OCI-LY1 (cell line): ENCODE data around the gene DMC1.

Experiments used
- H2AFZ ChIP-seq: fragments of 200-600 bp; sonication (generic), shearing (Covaris generic); 2 replicates; pipeline ENCODE4 v1.6.0; 2014; ENCODE audit warnings: antibody characterized with exemption, mild to moderate bottlenecking, low read length
- H3F3A ChIP-seq: fragments of 200-600 bp; sonication (generic), shearing (Covaris generic); 2 replicates; pipeline ENCODE4 v1.6.0; 2014; ENCODE audit warnings: mild to moderate bottlenecking, antibody characterized with exemption, low read length, moderate library complexity; ENCODE audit not compliant: insufficient read depth
- H3K27ac ChIP-seq: fragments of 200-600 bp; sonication (generic); 2 replicates; pipeline ENCODE4 v1.5.1; 2014; ENCODE audit warnings: low read length, mixed run types, mild to moderate bottlenecking, low read depth; ENCODE audit not compliant: poor library complexity, severe bottlenecking
- H3K27me3 ChIP-seq: fragments of 200-600 bp; sonication (generic); 2 replicates; pipeline ENCODE4 v1.6.0; 2014; ENCODE audit warnings: antibody characterized with exemption, mild to moderate bottlenecking, low read length, moderate library complexity; ENCODE audit not compliant: insufficient read depth
- H3K36me3 ChIP-seq: fragments of 200-600 bp; sonication (generic); 2 replicates; pipeline ENCODE4 v1.6.1; 2014; ENCODE audit warnings: mild to moderate bottlenecking, antibody characterized with exemption, low read length, moderate library complexity, mixed read lengths; ENCODE audit not compliant: insufficient read depth
- H3K4me1 ChIP-seq: fragments of 200-600 bp; sonication (generic); 2 replicates; pipeline ENCODE4 v1.5.1; 2014; ENCODE audit warnings: mild to moderate bottlenecking, low read length, moderate library complexity; ENCODE audit not compliant: insufficient read depth, severe bottlenecking
- H3K4me2 ChIP-seq: fragments of 200-600 bp; sonication (generic), shearing (Covaris generic); 2 replicates; pipeline ENCODE4 v1.6.1; 2014; ENCODE audit warnings: low read length
- H3K4me3 ChIP-seq: fragments of 200-600 bp; sonication (generic); 2 replicates; pipeline ENCODE4 v1.5.1; 2014; ENCODE audit warnings: low read length, low read depth, mild to moderate bottlenecking, mixed read lengths; ENCODE audit not compliant: poor library complexity, severe bottlenecking
- H3K79me2 ChIP-seq: fragments of 200-600 bp; shearing (Covaris generic); 2 replicates; pipeline ENCODE4 v1.6.1; 2016; ENCODE audit warnings: mixed run types, low read length, mixed read lengths; ENCODE audit not compliant: insufficient read depth
- H3K9ac ChIP-seq: fragments of 200-600 bp; sonication (generic), shearing (Covaris generic); 2 replicates; pipeline ENCODE4 v1.6.1; 2014; ENCODE audit warnings: mild to moderate bottlenecking, low read length, mixed read lengths
- H3K9me2 ChIP-seq: fragments of 200-600 bp; sonication (generic), shearing (Covaris generic); 2 replicates; pipeline ENCODE4 v1.6.1; 2014; ENCODE audit warnings: low read depth, mild to moderate bottlenecking, low read length, mixed read lengths
- H3K9me3 ChIP-seq: fragments of 200-600 bp; shearing (Covaris generic); 2 replicates; pipeline ENCODE4 v1.6.1; 2014; ENCODE audit warnings: low read length, mixed read lengths
- H4K20me1 ChIP-seq: fragments of 200-600 bp; sonication (generic), shearing (Covaris generic); 2 replicates; pipeline ENCODE4 v1.6.0; 2016; ENCODE audit warnings: mild to moderate bottlenecking, low read length; ENCODE audit not compliant: insufficient read depth
- EZH2 ChIP-seq: fragments of 200-600 bp; sonication (generic), shearing (Covaris generic); IDR thresholded peaks from 2 replicates; pipeline ENCODE4 v1.8.0; 2017; ENCODE audit warnings: borderline replicate concordance, mixed run types, mild to moderate bottlenecking, antibody characterized with exemption, low read length, moderate library complexity, mixed read lengths
- TF ChIP-seq, protein P1 (sequence below): fragments of 200-600 bp; sonication (generic), shearing (Covaris generic); IDR thresholded peaks from 2 replicates; pipeline ENCODE4 v1.5.1; 2017; ENCODE audit warnings: mild to moderate bottlenecking, antibody characterized with exemption, low read length, moderate library complexity, mixed read lengths

The DMC1 gene

GRCh38 chr22:38531251-38531938 lies 38.6 kb downstream of the DMC1 start:
- H3K36me3 ChIP-seq = no peaks in the 10 kb centered on the region
- no peaks in the 10 kb centered on the region for H3K9me2 ChIP-seq
- H3F3A ChIP-seq = no peaks in the 10 kb centered on the region
- peak overlapping the region; percentile 36; the same call in 1 of the 2 replicates for H3K4me2 ChIP-seq
- H3K4me3 ChIP-seq = peak overlapping the region; percentile 20
- peak overlapping the region; percentile 57 for H3K27ac ChIP-seq
- no peaks in the 10 kb centered on the region for H4K20me1 ChIP-seq
- H2AFZ ChIP-seq = peak overlapping the region; percentile 32; the same call in 1 of the 2 replicates
- H3K9me3 ChIP-seq = no peaks in the 10 kb centered on the region
- no peaks in the 10 kb centered on the region for H3K79me2 ChIP-seq
- no peaks in the 10 kb centered on the region for H3K27me3 ChIP-seq
- no peak for TF ChIP-seq EZH2
- TF ChIP-seq, protein P1, sequence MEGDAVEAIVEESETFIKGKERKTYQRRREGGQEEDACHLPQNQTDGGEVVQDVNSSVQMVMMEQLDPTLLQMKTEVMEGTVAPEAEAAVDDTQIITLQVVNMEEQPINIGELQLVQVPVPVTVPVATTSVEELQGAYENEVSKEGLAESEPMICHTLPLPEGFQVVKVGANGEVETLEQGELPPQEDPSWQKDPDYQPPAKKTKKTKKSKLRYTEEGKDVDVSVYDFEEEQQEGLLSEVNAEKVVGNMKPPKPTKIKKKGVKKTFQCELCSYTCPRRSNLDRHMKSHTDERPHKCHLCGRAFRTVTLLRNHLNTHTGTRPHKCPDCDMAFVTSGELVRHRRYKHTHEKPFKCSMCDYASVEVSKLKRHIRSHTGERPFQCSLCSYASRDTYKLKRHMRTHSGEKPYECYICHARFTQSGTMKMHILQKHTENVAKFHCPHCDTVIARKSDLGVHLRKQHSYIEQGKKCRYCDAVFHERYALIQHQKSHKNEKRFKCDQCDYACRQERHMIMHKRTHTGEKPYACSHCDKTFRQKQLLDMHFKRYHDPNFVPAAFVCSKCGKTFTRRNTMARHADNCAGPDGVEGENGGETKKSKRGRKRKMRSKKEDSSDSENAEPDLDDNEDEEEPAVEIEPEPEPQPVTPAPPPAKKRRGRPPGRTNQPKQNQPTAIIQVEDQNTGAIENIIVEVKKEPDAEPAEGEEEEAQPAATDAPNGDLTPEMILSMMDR = no peak
- H3K4me1 ChIP-seq = peaks cover 15% of the 10 kb centered on the region
- no peak overlapping the region for H3K9ac ChIP-seq

GRCh38 chr22:38524429-38524828 lies 45.6 kb downstream of the DMC1 start:
- H3K4me1 ChIP-seq = no peaks in the 10 kb centered on the region
- H2AFZ ChIP-seq = no peak overlapping the region
- no peaks in the 10 kb centered on the region for H4K20me1 ChIP-seq
- no peaks in the 10 kb centered on the region for H3K9me2 ChIP-seq
- H3K4me2 ChIP-seq = no peak overlapping the region
- H3K36me3 ChIP-seq = no peaks in the 10 kb centered on the region
- H3K9me3 ChIP-seq = no peaks in the 10 kb centered on the region
- no peaks in the 10 kb centered on the region for H3F3A ChIP-seq
- H3K9ac ChIP-seq = no peak overlapping the region
- 0 out of 2 replicates have a peak, but pooled peaks cover 5% of the 10 kb centered on the region for H3K27me3 ChIP-seq
- H3K27ac ChIP-seq = no peak overlapping the region
- TF ChIP-seq, protein P1 = no peak
- TF ChIP-seq EZH2 = no peak
- no peak overlapping the region for H3K4me3 ChIP-seq
- no peaks in the 10 kb centered on the region for H3K79me2 ChIP-seq

- H3K36me3 ChIP-seq = no peaks in the 10 kb centered on the region
- H3K79me2 ChIP-seq = no peaks in the 10 kb centered on the region
- no peaks in the 10 kb centered on the region for H3K4me1 ChIP-seq
- no peak overlapping the region for H3K4me3 ChIP-seq
- H3K9ac ChIP-seq = no peak overlapping the region
- no peak overlapping the region for H3K4me2 ChIP-seq
- H3F3A ChIP-seq = no peaks in the 10 kb centered on the region
- H3K27me3 ChIP-seq = 0 out of 2 replicates have a peak, but pooled peaks cover 5% of the 10 kb centered on the region
- no peaks in the 10 kb centered on the region for H4K20me1 ChIP-seq
- H2AFZ ChIP-seq = no peak overlapping the region
- no peak overlapping the region for H3K27ac ChIP-seq
- H3K9me3 ChIP-seq = no peaks in the 10 kb centered on the region
- no peaks in the 10 kb centered on the region for H3K9me2 ChIP-seq
- TF ChIP-seq, protein P1 = no peak
- no peak for TF ChIP-seq EZH2
These were observed 46.5 kb downstream of the DMC1 start for GRCh38 chr22:38523479-38523878.
